Medulla oblongata (tissue), 1 donor: ENCODE measurements around the gene PLAAT3.
"Not testable (repeated sequence)": the region's sequence is repeated elsewhere in the genome, so short reads cannot be mapped to it uniquely, and the experiment has no call there.

ENCODE experiments used
- DNase-seq: peaks from one replicate; pipeline ENCODE4 v3.0.0-alpha.2; 2015; ENCODE audit errors: extremely low spot score

Gene PLAAT3

GRCh38 chr11:63609536-63609935 lies 4.7 kb downstream of the PLAAT3 start:
- peak; percentile 84 for DNase-seq

- no peak for DNase-seq
Observed at GRCh38 chr11:63608353-63609345, 5.6 kb downstream of the PLAAT3 start.

GRCh38 chr11:63603180-63603518 lies 11.1 kb downstream of the PLAAT3 start:
- DNase-seq: peak; percentile 96

- peak; percentile 58 for DNase-seq
Observed at GRCh38 chr11:63602290-63603179, 11.7 kb downstream of the PLAAT3 start.

GRCh38 chr11:63599211-63600122 lies 14.8 kb downstream of the PLAAT3 start:
- DNase-seq: peak; percentile 54

- DNase-seq: no peak
Observed at GRCh38 chr11:63598556-63598955, 15.7 kb downstream of the PLAAT3 start.

- DNase-seq: no peak
Observed at GRCh38 chr11:63595296-63595695, 18.9 kb downstream of the PLAAT3 start.

- DNase-seq: peak; percentile 67
Observed at GRCh38 chr11:63592975-63593395, 21.2 kb downstream of the PLAAT3 start.

GRCh38 chr11:63590024-63590788 lies 24.0 kb downstream of the PLAAT3 start:
- DNase-seq: no peak

- DNase-seq: no peak
Observed at GRCh38 chr11:63589000-63589399, 25.2 kb downstream of the PLAAT3 start.

GRCh38 chr11:63586451-63587166 lies 27.6 kb downstream of the PLAAT3 start:
- DNase-seq: no peak

- DNase-seq: peak; percentile 94
Observed at GRCh38 chr11:63583357-63583677, 30.9 kb downstream of the PLAAT3 start.

- DNase-seq: not testable (repeated sequence)
Observed at GRCh38 chr11:63581224-63581623, 33.0 kb downstream of the PLAAT3 start.

GRCh38 chr11:63578882-63579281 lies 35.4 kb downstream of the PLAAT3 start:
- not testable (repeated sequence) for DNase-seq

- DNase-seq: no peak
Observed at GRCh38 chr11:63574856-63575602, 39.2 kb downstream of the PLAAT3 start.

GRCh38 chr11:63573881-63574855 lies 40.1 kb downstream of the PLAAT3 start:
- DNase-seq: peak; percentile 81

- DNase-seq: no peak
Observed at GRCh38 chr11:63572026-63572688, 42.1 kb downstream of the PLAAT3 start.

GRCh38 chr11:63569570-63569969 lies 44.7 kb downstream of the PLAAT3 start:
- DNase-seq: no peak
